SK-N-SH treated with all-trans-retinoic acid at 6 μM for 48 hours (cell line): ENCODE data around the gene C19orf67.

Source experiments
- ATAC-seq: fragments of 200-7000 bp; cut with Tn5 transposase; 3 replicates; pipeline ENCODE4 v1.9.1; 2020; ENCODE audit warnings: mild to moderate bottlenecking, moderate library complexity
- ARNTL ChIP-seq: fragments of 450-650 bp; formaldehyde crosslinking; IDR thresholded peaks from 2 replicates; pipeline ENCODE4 v1.5.0; 2020; ENCODE audit warnings: low read depth, mild to moderate bottlenecking, moderate library complexity, borderline replicate concordance
- BACH2 ChIP-seq: fragments of 250-450 bp; sonication (Bioruptor Pico); IDR thresholded peaks from 2 replicates; pipeline ENCODE4 v1.9.0; 2021; ENCODE audit warnings: mild to moderate bottlenecking, borderline replicate concordance
- CREB5 ChIP-seq: fragments of 250-450 bp; sonication (Bioruptor Pico); IDR thresholded peaks from 2 replicates; pipeline ENCODE4 v1.5.1; 2020; ENCODE audit warnings: low read depth, mild to moderate bottlenecking, moderate library complexity
- CSDC2 ChIP-seq: fragments of 250-450 bp; sonication (Bioruptor Pico); IDR thresholded peaks from 2 replicates; pipeline ENCODE4 v1.5.0; 2020; ENCODE audit warnings: mild to moderate bottlenecking, moderate library complexity
- CSRNP3 ChIP-seq: fragments of 250-450 bp; sonication (Bioruptor Pico); IDR thresholded peaks from 2 replicates; pipeline ENCODE4 v1.5.1; 2021; ENCODE audit warnings: mild to moderate bottlenecking, moderate library complexity
- ESRRG ChIP-seq: fragments of 250-450 bp; sonication (Bioruptor Pico); IDR thresholded peaks from 2 replicates; pipeline ENCODE4 v1.6.1; 2021; ENCODE audit warnings: mild to moderate bottlenecking
- GLIS3 ChIP-seq: fragments of 250-450 bp; sonication (Bioruptor Pico); IDR thresholded peaks from 2 replicates; pipeline ENCODE4 v1.5.0; 2020; ENCODE audit warnings: mild to moderate bottlenecking, moderate library complexity
- ISL1 ChIP-seq: fragments of 250-450 bp; sonication (Bioruptor Pico); IDR thresholded peaks from 2 replicates; pipeline ENCODE4 v2.1.2; 2022; ENCODE audit warnings: mild to moderate bottlenecking, moderate library complexity
- OSR1 ChIP-seq: fragments of 250-450 bp; sonication (Bioruptor Pico); IDR thresholded peaks from 2 replicates; pipeline ENCODE4 v1.8.0; 2022; ENCODE audit warnings: moderate library complexity, mild to moderate bottlenecking, inconsistent platforms
- PPARA ChIP-seq: fragments of 250-450 bp; sonication (Bioruptor Pico); IDR thresholded peaks from 2 replicates; pipeline ENCODE4 v1.5.0; 2020; ENCODE audit warnings: mild to moderate bottlenecking, borderline replicate concordance
- RARB ChIP-seq: fragments of 250-450 bp; sonication (Bioruptor Pico); IDR thresholded peaks from 2 replicates; pipeline ENCODE4 v1.8.0; 2021; ENCODE audit warnings: mild to moderate bottlenecking, moderate library complexity
- SNAI2 ChIP-seq: fragments of 250-450 bp; sonication (Bioruptor Pico); IDR thresholded peaks from 2 replicates; pipeline ENCODE4 v1.5.0; 2020; ENCODE audit warnings: mild to moderate bottlenecking, moderate library complexity
- TCF4 ChIP-seq: fragments of 250-450 bp; sonication (Bioruptor Pico); IDR thresholded peaks from 2 replicates; pipeline ENCODE4 v1.8.0; 2021; ENCODE audit warnings: mild to moderate bottlenecking, moderate library complexity, borderline replicate concordance
- TOX ChIP-seq: fragments of 250-450 bp; sonication (Bioruptor Pico); IDR thresholded peaks from 2 replicates; pipeline ENCODE4 v1.8.0; 2021; ENCODE audit warnings: mild to moderate bottlenecking, moderate library complexity, borderline replicate concordance
- TSHZ2 ChIP-seq: fragments of 250-450 bp; sonication (Bioruptor Pico); IDR thresholded peaks from 2 replicates; pipeline ENCODE4 v1.5.0; 2020; ENCODE audit warnings: mild to moderate bottlenecking, moderate library complexity
- ZFP3 ChIP-seq: fragments of 250-450 bp; sonication (Bioruptor Pico); IDR thresholded peaks from 2 replicates; pipeline ENCODE4 v1.5.0; 2020; ENCODE audit warnings: mild to moderate bottlenecking, moderate library complexity
- ZNF565 ChIP-seq: fragments of 450-650 bp; formaldehyde crosslinking; conservative IDR thresholded peaks from 2 replicates; pipeline ENCODE4 v1.5.0; 2020; ENCODE audit warnings: low read depth, mild to moderate bottlenecking, moderate library complexity
- ZNF70 ChIP-seq: fragments of 450-650 bp; formaldehyde crosslinking; IDR thresholded peaks from 2 replicates; pipeline ENCODE4 v1.5.0; 2020; ENCODE audit warnings: mild to moderate bottlenecking, moderate library complexity
- ZNF8 ChIP-seq: fragments of 450-650 bp; formaldehyde crosslinking; IDR thresholded peaks from 2 replicates; pipeline ENCODE4 v1.5.0; 2020; ENCODE audit warnings: mild to moderate bottlenecking, moderate library complexity
- TF ChIP-seq, protein P1 (sequence below): fragments of 250-450 bp; sonication (Bioruptor Pico); IDR thresholded peaks from 2 replicates; pipeline ENCODE4 v1.8.0; 2020; ENCODE audit warnings: mild to moderate bottlenecking, moderate library complexity, borderline replicate concordance
- TF ChIP-seq, protein P2 (sequence below): fragments of 250-450 bp; sonication (Bioruptor Pico); IDR thresholded peaks from 2 replicates; pipeline ENCODE4 v1.8.0; 2021; ENCODE audit warnings: low read depth, mild to moderate bottlenecking, moderate library complexity, borderline replicate concordance

Gene C19orf67

DNA sequence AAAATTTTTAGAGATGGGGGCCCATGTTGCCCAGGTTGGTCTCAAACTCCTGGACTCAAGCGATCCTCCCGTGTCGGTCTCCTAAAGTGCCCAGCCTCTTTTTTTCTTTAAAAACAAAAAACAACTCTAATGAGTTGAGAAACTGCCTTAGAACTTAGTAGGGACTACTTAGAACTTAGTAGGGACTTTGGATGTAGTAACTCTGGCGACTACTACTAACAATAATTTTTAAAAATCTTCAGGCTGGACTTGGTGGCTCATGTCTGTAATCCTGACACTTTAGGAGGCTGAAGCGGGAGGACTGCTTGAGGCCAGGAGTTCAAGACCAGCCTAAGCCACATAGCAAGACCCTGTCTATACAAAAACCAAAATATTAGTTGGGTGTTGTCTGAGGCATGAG is 515 bp upstream of the C19orf67 start:
- no peak for ATAC-seq
- no peak for TF ChIP-seq TCF4 (CRISPR knock-in tag)
- no peak for TF ChIP-seq ARNTL (CRISPR knock-in tag)
- TF ChIP-seq TOX (CRISPR knock-in tag), result no peak
- no peak for TF ChIP-seq ESRRG
- TF ChIP-seq ZNF8 (CRISPR knock-in tag), result no peak
- no peak for TF ChIP-seq ZNF70 (CRISPR knock-in tag)
- no peak for TF ChIP-seq OSR1 (CRISPR knock-in tag)
- no peak for TF ChIP-seq TSHZ2 (CRISPR knock-in tag)
- TF ChIP-seq CREB5 (CRISPR knock-in tag), result no peak
- TF ChIP-seq CSDC2 (CRISPR knock-in tag), result no peak
- no peak for TF ChIP-seq ISL1 (CRISPR knock-in tag)
- TF ChIP-seq RARB (CRISPR knock-in tag), result no peak
- TF ChIP-seq GLIS3 (CRISPR knock-in tag), result no peak
- TF ChIP-seq, protein P1, sequence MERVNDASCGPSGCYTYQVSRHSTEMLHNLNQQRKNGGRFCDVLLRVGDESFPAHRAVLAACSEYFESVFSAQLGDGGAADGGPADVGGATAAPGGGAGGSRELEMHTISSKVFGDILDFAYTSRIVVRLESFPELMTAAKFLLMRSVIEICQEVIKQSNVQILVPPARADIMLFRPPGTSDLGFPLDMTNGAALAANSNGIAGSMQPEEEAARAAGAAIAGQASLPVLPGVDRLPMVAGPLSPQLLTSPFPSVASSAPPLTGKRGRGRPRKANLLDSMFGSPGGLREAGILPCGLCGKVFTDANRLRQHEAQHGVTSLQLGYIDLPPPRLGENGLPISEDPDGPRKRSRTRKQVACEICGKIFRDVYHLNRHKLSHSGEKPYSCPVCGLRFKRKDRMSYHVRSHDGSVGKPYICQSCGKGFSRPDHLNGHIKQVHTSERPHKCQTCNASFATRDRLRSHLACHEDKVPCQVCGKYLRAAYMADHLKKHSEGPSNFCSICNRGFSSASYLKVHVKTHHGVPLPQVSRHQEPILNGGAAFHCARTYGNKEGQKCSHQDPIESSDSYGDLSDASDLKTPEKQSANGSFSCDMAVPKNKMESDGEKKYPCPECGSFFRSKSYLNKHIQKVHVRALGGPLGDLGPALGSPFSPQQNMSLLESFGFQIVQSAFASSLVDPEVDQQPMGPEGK (CRISPR knock-in tag), result no peak
- TF ChIP-seq CSRNP3 (CRISPR knock-in tag), result no peak
- TF ChIP-seq PPARA (CRISPR knock-in tag), result no peak
- no peak for TF ChIP-seq ZFP3 (CRISPR knock-in tag)
- TF ChIP-seq, protein P2, sequence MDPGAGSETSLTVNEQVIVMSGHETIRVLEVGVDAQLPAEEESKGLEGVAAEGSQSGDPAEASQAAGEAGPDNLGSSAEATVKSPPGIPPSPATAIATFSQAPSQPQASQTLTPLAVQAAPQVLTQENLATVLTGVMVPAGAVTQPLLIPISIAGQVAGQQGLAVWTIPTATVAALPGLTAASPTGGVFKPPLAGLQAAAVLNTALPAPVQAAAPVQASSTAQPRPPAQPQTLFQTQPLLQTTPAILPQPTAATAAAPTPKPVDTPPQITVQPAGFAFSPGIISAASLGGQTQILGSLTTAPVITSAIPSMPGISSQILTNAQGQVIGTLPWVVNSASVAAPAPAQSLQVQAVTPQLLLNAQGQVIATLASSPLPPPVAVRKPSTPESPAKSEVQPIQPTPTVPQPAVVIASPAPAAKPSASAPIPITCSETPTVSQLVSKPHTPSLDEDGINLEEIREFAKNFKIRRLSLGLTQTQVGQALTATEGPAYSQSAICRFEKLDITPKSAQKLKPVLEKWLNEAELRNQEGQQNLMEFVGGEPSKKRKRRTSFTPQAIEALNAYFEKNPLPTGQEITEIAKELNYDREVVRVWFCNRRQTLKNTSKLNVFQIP (CRISPR knock-in tag), result no peak
- no peak for TF ChIP-seq ZNF565 (CRISPR knock-in tag)
- TF ChIP-seq BACH2 (CRISPR knock-in tag), result no peak
- TF ChIP-seq, all 23 proteins: peak for 0

DNA sequence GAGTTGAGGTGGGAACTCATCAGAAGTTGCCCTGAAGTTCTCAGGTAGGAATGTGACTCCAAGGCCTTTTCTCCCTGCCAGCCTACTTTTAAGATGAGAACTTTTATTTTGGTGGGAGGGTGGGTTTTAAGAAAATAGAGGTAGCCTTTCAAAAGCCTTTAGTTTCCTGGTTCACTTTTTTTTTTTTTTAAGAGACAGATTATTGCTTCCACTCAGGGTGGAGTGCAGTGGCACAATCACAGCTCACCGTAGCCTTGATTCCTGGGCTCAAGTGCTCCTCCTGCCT is 3.0 kb downstream of the C19orf67 start:
- ATAC-seq, result no peak
- TF ChIP-seq ZNF565 (CRISPR knock-in tag), result no peak
- TF ChIP-seq, protein P1 (CRISPR knock-in tag), result no peak
- no peak for TF ChIP-seq TOX (CRISPR knock-in tag)
- TF ChIP-seq ISL1 (CRISPR knock-in tag), result no peak
- no peak for TF ChIP-seq ARNTL (CRISPR knock-in tag)
- no peak for TF ChIP-seq PPARA (CRISPR knock-in tag)
- TF ChIP-seq CSRNP3 (CRISPR knock-in tag), result no peak
- TF ChIP-seq ZNF70 (CRISPR knock-in tag), result no peak
- no peak for TF ChIP-seq BACH2 (CRISPR knock-in tag)
- no peak for TF ChIP-seq ZFP3 (CRISPR knock-in tag)
- no peak for TF ChIP-seq GLIS3 (CRISPR knock-in tag)
- TF ChIP-seq CSDC2 (CRISPR knock-in tag), result no peak
- no peak for TF ChIP-seq SNAI2 (CRISPR knock-in tag)
- TF ChIP-seq CREB5 (CRISPR knock-in tag), result no peak
- TF ChIP-seq, protein P2 (CRISPR knock-in tag), result no peak
- TF ChIP-seq, all 23 proteins: peak for 0
